GM19397 (cell line): Measurements from ENCODE around the gene ROCK2.

Source experiments
- ATAC-seq: cut with Tn5 transposase; IDR thresholded peaks from one replicate; pipeline ENCODE4 v1.9.1; 2021; ENCODE audit warnings: mild to moderate bottlenecking, moderate library complexity; ENCODE audit not compliant: unreplicated experiment

ROCK2 gene

GRCh38 chr2:11367170-11367730 is 22.8 kb upstream of the ROCK2 start:
- ATAC-seq: no peak

GRCh38 chr2:11366326-11366741 is 21.9 kb upstream of the ROCK2 start:
- ATAC-seq: no peak

GRCh38 chr2:11365096-11365879 is 20.9 kb upstream of the ROCK2 start:
- no peak for ATAC-seq

DNA sequence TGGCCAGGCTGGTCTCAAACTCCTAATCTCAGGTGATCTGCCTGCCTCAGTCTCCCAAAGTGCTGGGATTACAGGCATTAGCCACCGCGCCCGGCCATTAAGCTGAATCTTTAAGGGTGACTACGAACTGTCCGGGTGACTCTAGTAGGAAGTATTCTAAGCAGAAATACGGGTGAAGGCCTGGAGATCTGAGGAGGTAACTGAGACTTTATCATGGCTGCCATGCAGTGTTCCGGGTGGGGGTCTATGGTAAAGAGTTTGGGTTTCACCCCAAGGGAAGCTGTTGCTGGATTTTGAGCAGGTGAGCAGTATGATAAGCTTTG is 20.1 kb upstream of the ROCK2 start:
- no peak for ATAC-seq

GRCh38 chr2:11363868-11364564 is 19.6 kb upstream of the ROCK2 start:
- ATAC-seq: no peak

DNA sequence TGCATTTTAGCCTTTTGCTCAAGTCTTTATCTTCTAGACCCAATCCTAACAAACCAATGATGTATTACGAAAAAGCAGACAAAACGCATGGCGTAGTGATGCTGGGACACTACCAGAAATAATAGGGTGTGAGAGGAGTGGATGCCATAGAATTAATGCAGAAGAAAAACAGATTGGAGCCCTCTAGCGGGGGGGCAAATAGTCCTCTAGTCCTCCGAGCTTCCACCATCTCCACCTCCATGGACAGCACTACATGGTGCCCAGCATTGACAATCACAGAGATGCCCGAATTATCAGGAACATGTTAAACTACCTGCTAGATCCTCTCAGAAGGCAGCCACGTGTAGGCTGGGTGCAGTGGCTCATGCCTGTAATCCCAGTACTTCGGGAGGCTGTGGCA is 15.4 kb upstream of the ROCK2 start:
- ATAC-seq: no peak

- ATAC-seq: no peak
These were observed 13.1 kb upstream of the ROCK2 start for GRCh38 chr2:11357428-11357972.

GRCh38 chr2:11356764-11357163 is 12.3 kb upstream of the ROCK2 start:
- no peak for ATAC-seq

- ATAC-seq: no peak
These were observed 11.0 kb upstream of the ROCK2 start for GRCh38 chr2:11355194-11356053.

- no peak for ATAC-seq
These were observed 10.1 kb upstream of the ROCK2 start for GRCh38 chr2:11354363-11355154.

DNA sequence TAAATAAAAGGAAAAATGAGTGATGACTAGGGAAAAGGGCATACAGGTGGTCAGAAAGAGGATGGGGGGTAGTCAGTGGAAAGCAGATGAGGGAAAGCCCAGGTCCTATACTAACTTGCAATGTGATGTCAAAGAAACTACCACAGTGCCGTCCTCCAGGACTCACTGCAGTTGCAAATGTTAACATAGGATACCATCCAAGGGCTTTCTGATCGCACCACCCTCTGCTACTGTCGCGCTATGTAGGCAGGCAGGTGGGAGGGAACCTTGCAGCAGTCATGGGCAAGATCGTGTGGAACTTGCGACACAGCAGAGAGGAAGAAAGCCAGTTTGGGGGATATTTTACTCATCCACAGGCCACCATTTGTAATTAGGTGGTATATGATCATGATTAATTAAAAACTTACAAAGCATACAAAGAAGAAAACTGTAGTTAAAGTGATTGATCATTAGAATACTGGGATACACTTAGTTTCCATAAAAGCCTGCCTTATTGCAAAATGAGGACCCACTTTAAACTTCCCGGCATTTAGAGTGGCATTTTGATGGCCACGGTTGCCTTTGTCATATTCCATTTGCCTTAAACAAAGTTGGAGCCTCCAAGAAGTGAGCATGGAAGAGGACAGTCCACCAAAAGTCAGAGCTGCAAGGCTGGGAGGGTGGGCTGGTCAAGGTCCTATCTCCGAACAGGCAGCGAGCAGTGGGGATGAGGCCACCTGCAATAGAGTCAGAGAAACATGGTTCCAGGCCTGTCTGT is 8.5 kb upstream of the ROCK2 start:
- ATAC-seq: no peak

GRCh38 chr2:11348209-11348749 is 3.8 kb upstream of the ROCK2 start:
- no peak for ATAC-seq

DNA sequence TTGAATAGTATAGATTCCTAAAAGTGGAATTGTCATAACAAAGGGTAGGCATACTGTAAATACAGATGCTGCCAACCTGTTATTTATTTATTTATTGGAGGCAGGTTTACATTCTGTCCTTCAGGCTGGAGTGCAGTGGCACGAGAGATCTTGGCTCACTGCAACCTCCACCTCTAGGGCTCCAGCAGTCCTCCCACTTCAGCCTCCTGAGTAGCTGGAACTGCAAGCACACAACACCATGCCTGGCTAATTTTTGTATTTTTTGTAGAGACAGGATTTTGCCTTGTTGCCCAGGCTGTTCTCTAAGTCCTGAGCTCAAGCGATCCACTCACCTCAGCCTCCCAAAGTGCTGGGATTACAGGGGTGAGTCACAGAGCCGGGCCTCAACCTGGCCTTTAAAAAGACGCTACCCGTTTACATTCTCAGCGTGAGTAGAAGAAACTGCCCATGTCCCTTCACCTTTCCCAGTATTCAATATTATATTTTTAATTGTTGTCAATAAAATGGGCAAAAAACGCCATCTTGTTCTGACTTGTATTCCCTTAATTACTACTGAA is 3.0 kb upstream of the ROCK2 start:
- no peak for ATAC-seq

DNA sequence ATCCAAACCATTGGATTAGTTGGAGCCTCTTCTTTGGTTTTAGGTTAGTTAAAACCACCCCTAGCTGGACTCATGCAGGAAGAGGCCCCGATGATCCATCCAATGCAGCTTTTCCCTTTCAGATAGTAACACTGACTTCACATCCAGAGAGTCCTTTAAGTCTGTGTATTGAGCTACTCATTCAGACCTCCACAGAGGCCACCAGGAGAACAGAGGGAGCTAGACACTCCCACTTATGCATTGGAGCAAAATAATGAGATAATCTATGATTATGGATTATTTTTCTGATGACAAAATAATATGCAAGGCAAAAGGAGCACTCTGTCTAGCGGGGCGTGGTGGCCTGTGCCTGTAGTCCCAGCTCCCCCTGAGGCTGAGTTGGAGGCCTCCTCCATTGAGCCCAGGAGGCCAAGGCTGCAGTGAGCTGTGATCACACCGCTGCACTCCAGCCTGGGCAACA is 1.6 kb upstream of the ROCK2 start:
- ATAC-seq: no peak

DNA sequence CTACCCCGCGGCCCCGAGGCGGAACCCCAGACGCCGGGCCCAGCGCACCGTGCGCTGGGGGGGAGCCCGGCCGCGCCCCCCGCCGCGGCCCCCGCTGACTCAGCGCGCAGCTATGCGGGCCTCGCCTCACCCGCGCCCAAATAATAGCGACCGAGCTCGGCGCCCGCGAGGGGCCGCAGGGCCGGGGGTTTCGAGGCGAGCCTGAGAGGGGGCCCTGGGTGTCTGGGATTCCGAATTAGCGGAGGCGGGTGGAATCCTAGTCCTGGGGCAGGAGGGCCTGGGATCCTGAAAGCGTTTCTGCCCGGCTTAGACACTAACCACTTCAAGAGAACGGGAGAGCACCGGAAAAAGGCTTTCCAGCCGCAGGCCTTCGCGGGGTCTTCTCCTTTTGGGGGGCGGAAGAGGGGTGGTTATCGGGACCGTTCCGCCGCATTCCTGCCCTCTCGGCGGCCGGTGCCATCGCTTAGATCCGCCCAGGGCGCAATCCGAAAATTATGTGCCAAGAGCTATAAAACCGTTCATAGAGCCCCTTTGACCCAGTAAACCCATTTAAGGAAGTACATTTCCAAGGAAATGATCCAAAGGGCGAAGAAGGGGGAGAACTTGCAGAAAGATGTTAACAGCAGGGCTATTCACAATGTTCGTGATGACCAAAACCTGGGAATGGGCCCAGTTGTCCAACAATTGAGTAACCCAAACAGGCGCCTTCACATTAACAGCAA is 681 bp upstream of the ROCK2 start:
- no peak for ATAC-seq

- peak; percentile 23 for ATAC-seq
These were observed 640 bp downstream of the ROCK2 start for GRCh38 chr2:11343650-11344341.

- ATAC-seq: peak; percentile 17
These were observed 1.1 kb downstream of the ROCK2 start for GRCh38 chr2:11343368-11343649.
